Natural killer cell (primary cell): ENCODE measurements around the gene KDM4B. TPM values are rescaled to one million over a fixed set of nuclear protein-coding genes. Genes with fewer than 3 reads are reported as not detected.

Source experiments
- ATAC-seq, 3 donors: fragments of 150-1000 bp in 2 of 3; fragments of 200-7000 bp in 1 of 3; cut with Tn5 transposase; 1 replicate in 1 of 3; 2 replicates in 2 of 3; pipeline ENCODE4 v1.10.0; 2021; ENCODE audit warnings: mild to moderate bottlenecking in 2 of 3, moderate library complexity in 2 of 3
- DNase-seq, 2 donors: peaks; one replicate each; pipeline versions ENCODE4 v3.0.0 to v3.0.0-alpha.2; 2013 to 2021; ENCODE audit warnings: mixed read lengths in 1 of 2
- H3K27ac ChIP-seq: one replicate; pipeline ENCODE4 v1.5.1; 2013; ENCODE audit warnings: mild to moderate bottlenecking, low read length
- H3K27me3 ChIP-seq: one replicate; pipeline ENCODE4 v1.6.1; 2013; ENCODE audit warnings: low read length; ENCODE audit not compliant: control insufficient read depth, insufficient read depth
- H3K36me3 ChIP-seq: one replicate; pipeline ENCODE4 v1.6.1; 2013; ENCODE audit warnings: low read length; ENCODE audit not compliant: control insufficient read depth, insufficient read depth
- H3K4me1 ChIP-seq: one replicate; pipeline ENCODE4 v1.6.1; 2013; ENCODE audit warnings: low read length; ENCODE audit not compliant: control insufficient read depth, insufficient read depth
- H3K4me3 ChIP-seq: one replicate; pipeline ENCODE4 v1.5.1; 2013; ENCODE audit warnings: low read length
- H3K9me3 ChIP-seq: one replicate; pipeline ENCODE4 v1.6.1; 2013; ENCODE audit warnings: low read length; ENCODE audit not compliant: control insufficient read depth, insufficient read depth
- H3K27ac Mint-ChIP-seq, 2 donors: one replicate each; pipeline ENCODE4 v1.8.0; 2022; ENCODE audit warnings: mild to moderate bottlenecking in 2 of 2, mixed read lengths in 2 of 2, moderate library complexity in 1 of 2
- H3K27me3 Mint-ChIP-seq, 2 donors: one replicate each; pipeline ENCODE4 v1.8.0; 2022; ENCODE audit warnings: low read depth in 2 of 2, mixed read lengths in 2 of 2
- H3K36me3 Mint-ChIP-seq: one replicate; pipeline ENCODE4 v1.8.0; 2022; ENCODE audit warnings: mixed read lengths
- H3K4me1 Mint-ChIP-seq, 2 donors: one replicate each; pipeline ENCODE4 v1.8.0; 2022; ENCODE audit warnings: mixed read lengths in 2 of 2
- H3K4me3 Mint-ChIP-seq: one replicate; pipeline ENCODE4 v1.8.0; 2022; ENCODE audit warnings: mild to moderate bottlenecking, moderate library complexity, mixed read lengths
- H3K9me3 Mint-ChIP-seq, 2 donors: one replicate each; pipeline ENCODE4 v1.8.0; 2022; ENCODE audit warnings: mixed read lengths in 2 of 2
- CTCF ChIP-seq: fragments of 200-600 bp; IDR thresholded peaks from one replicate; pipeline ENCODE4 v1.8.0; 2022; ENCODE audit warnings: antibody characterized with exemption
- WGBS: methylation state at CpG from one replicate; pipeline ENCODE4 v1.1.7; 2013; ENCODE audit warnings: missing lambda C conversion rate; ENCODE audit not compliant: insufficient coverage; 5-methylcytosine and 5-hydroxymethylcytosine counted together
- intact Hi-C: fragments of 100-400 bp; cut with micrococcal nuclease; formaldehyde crosslinking; loops from one replicate; pipeline ENCODE4 v1.14.2; 2022
- total RNA-seq, 4 donors: library from RNA; stranded (reverse); fragments of 120-200 nt in 1 of 4; gene quantifications; one replicate each; pipeline versions ENCODE4 v1.2.3 to v1.2.4, GENCODE V29; 2013 to 2022

The KDM4B gene
- total RNA-seq, 3 donors from 2014 or later (not counting 1 experiment from before 2014, with no cell fraction given) = 68.0 to 73.5 (median 68.1) TPM

DNA sequence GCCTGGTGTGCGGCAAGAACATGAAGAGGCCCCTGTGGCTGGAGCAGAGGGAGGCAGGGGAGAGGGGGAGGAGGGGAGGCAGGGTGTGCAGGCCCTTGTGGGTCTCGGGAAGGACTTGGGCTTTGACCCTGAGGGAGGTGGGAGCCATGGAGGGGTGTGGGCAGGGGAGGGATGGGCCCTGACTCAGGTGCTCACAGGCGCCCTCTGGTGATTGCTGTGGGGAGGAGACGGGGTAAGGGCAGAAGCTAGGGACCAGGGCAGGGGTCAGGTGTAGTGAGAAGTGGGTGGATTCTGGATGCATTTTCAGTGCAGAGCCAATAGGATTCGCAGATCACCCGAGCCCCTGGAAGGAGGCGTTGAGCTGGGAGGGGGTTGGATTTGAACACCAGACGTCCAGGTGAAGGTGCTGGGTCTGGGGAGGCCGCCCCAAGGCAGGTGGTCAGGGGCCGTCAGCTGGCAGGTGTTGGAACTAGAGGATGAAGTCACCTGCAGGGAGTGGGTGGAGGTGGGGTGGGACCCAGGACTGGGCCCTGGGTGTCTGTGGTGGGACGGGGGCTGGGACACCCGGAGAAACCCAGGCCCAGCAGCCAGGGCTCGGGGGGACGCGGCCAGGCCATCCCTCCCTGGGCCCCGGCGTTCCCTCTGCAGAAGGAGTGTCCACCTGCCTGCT is 185.4 kb downstream of the KDM4B start:
- Mint-ChIP-seq H3K4me3 (no peak overlapping the region), H3K27ac (no peak overlapping the region), H3K9me3 (no peaks in the 10 kb centered on the region), H3K27me3 (no peaks in the 10 kb centered on the region), H3K36me3 (no peaks in the 10 kb centered on the region), H3K4me1 (no peaks in the 10 kb centered on the region)
- Histone ChIP-seq H3K27me3 (no peaks in the 10 kb centered on the region), H3K27ac (no peak overlapping the region), H3K9me3 (peaks cover 15% of the 10 kb centered on the region), H3K4me3 (no peak overlapping the region), H3K4me1 (no peaks in the 10 kb centered on the region), H3K36me3 (peaks cover 3% of the 10 kb centered on the region)
- 71% methylated on average over 17 of the region's 17 CpGs for WGBS
- ATAC-seq (peak; percentile 47 to 77 (median 77)), DNase-seq (peak in 1 of 2 donors; percentile 70)
- peak; percentile 43 for TF ChIP-seq CTCF
- intact Hi-C loops = loop anchor here (1.0 kb wide), 1 partner anchor 106 kb away; no protein-coding TSS in a partner anchor

DNA sequence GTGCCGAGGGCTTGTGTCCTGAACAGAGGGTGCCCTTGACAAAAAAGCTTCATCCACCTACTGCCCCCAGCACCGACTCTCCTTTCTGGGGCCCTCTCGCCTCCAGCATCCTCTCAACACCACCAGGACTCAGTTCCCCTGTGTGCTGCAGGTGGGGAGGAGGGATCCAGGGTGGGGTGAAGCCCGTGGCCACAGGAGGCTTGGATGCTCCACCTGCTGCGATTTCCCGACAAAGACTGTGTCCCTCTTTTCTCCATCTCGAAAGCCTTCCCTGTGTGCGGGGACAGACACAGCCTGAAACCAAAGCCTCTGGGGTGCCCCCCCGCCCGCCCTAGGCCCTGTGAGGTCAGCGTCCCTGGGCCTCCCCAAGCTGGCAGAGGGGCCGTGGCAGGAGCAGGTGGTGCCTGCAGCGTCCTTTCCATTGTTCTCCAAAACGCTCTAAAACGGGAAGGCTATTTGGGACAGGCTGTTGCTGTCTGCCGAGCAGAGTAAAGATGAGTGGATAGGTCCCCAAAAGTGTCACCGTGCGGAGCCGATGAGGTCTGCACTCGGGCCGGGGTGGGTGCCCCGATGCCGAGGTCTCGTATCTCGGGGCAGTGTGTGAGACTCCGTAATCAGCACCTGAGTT is 186.0 kb downstream of the KDM4B start:
- Histone ChIP-seq H3K4me1 (no peaks in the 10 kb centered on the region), H3K27ac (no peak overlapping the region), H3K4me3 (no peak overlapping the region), H3K9me3 (peaks cover 15% of the 10 kb centered on the region), H3K27me3 (no peaks in the 10 kb centered on the region), H3K36me3 (peaks cover 3% of the 10 kb centered on the region)
- ATAC-seq (no peak), DNase-seq (no peak)
- H3K27ac Mint-ChIP-seq = no peak overlapping the region
- no peak overlapping the region for H3K4me3 Mint-ChIP-seq
- TF ChIP-seq CTCF = no peak
- H3K4me1 Mint-ChIP-seq = no peaks in the 10 kb centered on the region
- no peaks in the 10 kb centered on the region for H3K27me3 Mint-ChIP-seq
- 94% methylated on average over 25 of the region's 26 CpGs for WGBS
- intact Hi-C loops = loop anchor here (1.0 kb wide), 1 partner anchor 107 kb away; no protein-coding TSS in a partner anchor
- H3K36me3 Mint-ChIP-seq = no peaks in the 10 kb centered on the region
- H3K9me3 Mint-ChIP-seq = no peaks in the 10 kb centered on the region

- no peaks in the 10 kb centered on the region for H3K4me1 Mint-ChIP-seq
- Histone ChIP-seq H3K4me3 (no peak overlapping the region), H3K27me3 (no peaks in the 10 kb centered on the region), H3K36me3 (no peaks in the 10 kb centered on the region), H3K4me1 (no peaks in the 10 kb centered on the region), H3K9me3 (peaks cover 15% of the 10 kb centered on the region), H3K27ac (no peak overlapping the region)
- intact Hi-C loops = no loop called here
- H3K36me3 Mint-ChIP-seq = no peaks in the 10 kb centered on the region
- no peak overlapping the region for H3K27ac Mint-ChIP-seq
- 93% methylated on average over 10 of the region's 10 CpGs for WGBS
- H3K9me3 Mint-ChIP-seq = no peaks in the 10 kb centered on the region
- DNase-seq = peak in 1 of 2 donors; percentile 4
- no peaks in the 10 kb centered on the region for H3K27me3 Mint-ChIP-seq
- ATAC-seq = no peak
- no peak overlapping the region for H3K4me3 Mint-ChIP-seq
- TF ChIP-seq CTCF = no peak
These were observed 186.8 kb downstream of the KDM4B start for GRCh38 chr19:5155586-5156210.
